Kidney epithelial cell (primary cell): ENCODE results near the gene PTGES2. TPM values are rescaled to one million over a fixed set of nuclear protein-coding genes. Genes with fewer than 3 reads are reported as not detected.

ENCODE experiments used
- DNase-seq: peaks from one replicate; pipeline ENCODE4 v3.0.0-alpha.2; 2010; ENCODE audit warnings: low read depth
- H3K27me3 ChIP-seq: 2 replicates; pipeline ENCODE4 v1.6.0; 2011; ENCODE audit warnings: low read length; ENCODE audit not compliant: control insufficient read depth, insufficient read depth
- H3K36me3 ChIP-seq: 2 replicates; pipeline ENCODE4 v1.5.1; 2011; ENCODE audit warnings: low read length; ENCODE audit not compliant: control insufficient read depth, insufficient read depth
- H3K4me3 ChIP-seq: 2 replicates; pipeline ENCODE4 v1.5.1; 2011; ENCODE audit warnings: low read depth, mild to moderate bottlenecking, control low read depth, low read length
- total RNA-seq: library from RNA; depleted of rRNA; stranded (reverse); fragments of >200 nt; gene quantifications from 2 replicates; pipeline ENCODE4 v1.2.3, GENCODE V29; 2015
- TF ChIP-seq, protein P1 (sequence below): IDR thresholded peaks from 2 replicates; pipeline ENCODE4 v1.5.1; 2011; ENCODE audit warnings: mild to moderate bottlenecking, moderate library complexity, low read length, control low read depth, inconsistent platforms; ENCODE audit not compliant: insufficient read depth, poor library complexity, severe bottlenecking

PTGES2 gene
- total RNA-seq, 1 donor from 2014 or later, result 81.2 TPM

- TF ChIP-seq, protein P1, sequence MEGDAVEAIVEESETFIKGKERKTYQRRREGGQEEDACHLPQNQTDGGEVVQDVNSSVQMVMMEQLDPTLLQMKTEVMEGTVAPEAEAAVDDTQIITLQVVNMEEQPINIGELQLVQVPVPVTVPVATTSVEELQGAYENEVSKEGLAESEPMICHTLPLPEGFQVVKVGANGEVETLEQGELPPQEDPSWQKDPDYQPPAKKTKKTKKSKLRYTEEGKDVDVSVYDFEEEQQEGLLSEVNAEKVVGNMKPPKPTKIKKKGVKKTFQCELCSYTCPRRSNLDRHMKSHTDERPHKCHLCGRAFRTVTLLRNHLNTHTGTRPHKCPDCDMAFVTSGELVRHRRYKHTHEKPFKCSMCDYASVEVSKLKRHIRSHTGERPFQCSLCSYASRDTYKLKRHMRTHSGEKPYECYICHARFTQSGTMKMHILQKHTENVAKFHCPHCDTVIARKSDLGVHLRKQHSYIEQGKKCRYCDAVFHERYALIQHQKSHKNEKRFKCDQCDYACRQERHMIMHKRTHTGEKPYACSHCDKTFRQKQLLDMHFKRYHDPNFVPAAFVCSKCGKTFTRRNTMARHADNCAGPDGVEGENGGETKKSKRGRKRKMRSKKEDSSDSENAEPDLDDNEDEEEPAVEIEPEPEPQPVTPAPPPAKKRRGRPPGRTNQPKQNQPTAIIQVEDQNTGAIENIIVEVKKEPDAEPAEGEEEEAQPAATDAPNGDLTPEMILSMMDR, result no peak
- no peak overlapping the region for H3K4me3 ChIP-seq
- peaks cover 10% of the 10 kb centered on the region for H3K36me3 ChIP-seq
- no peak for DNase-seq
- H3K27me3 ChIP-seq, result no peaks in the 10 kb centered on the region
Observed at GRCh38 chr9:128101231-128101661, 26.3 kb downstream of the PTGES2 start.

DNA sequence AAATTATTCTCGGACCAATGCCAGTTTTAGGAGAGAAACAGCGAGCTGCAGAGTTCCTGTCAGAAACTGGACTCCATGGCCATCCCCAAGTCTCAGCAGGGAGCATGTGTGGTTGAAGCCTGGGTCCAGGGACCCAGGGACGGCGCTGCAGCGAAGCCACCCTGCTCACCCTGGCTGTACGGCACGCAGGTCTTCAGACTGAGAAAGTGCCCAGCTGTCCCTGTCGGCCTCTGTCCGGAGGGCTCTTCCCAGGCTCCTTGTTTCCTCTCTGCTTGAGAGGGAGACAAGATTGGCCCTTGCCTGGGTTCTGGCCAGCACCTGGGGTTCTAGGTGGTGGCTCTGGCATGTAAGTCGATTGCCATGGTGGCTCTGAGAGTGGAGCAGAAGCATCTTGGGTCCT, 26.9 kb downstream of the PTGES2 start:
- no peaks in the 10 kb centered on the region for H3K27me3 ChIP-seq
- TF ChIP-seq, protein P1, result no peak
- H3K4me3 ChIP-seq, result no peak overlapping the region
- H3K36me3 ChIP-seq, result peaks cover 8% of the 10 kb centered on the region
- DNase-seq, result no peak

DNA sequence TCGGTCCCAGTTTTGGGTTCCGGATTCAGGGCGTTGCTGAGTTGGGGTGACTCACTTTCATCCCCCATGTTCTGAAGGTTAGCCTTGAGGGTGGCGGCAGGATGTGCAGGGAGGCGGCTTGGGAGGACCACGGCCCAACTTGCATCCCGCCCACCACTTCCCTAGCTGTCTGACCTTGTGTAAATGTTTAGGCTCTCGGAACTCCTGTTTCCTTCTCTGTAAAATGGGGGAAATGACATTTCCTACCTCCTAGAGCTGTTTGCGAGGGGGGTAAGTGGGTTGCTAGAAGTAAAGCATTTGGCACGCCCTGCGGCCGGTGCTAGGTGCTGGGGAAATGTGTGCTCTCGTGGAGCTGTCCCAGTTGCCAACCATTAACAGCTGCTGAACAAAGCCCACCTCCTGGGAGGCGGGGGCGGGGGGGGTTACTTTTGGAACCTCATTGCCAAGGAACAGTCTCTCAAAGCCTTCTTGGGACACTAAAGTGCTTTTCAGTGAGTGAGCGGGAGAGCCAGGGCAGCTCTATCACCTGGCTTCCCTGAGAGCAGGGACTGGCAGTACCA, 27.5 kb downstream of the PTGES2 start:
- TF ChIP-seq, protein P1, result no peak
- no peak for DNase-seq
- H3K36me3 ChIP-seq, result peaks cover 8% of the 10 kb centered on the region
- no peaks in the 10 kb centered on the region for H3K27me3 ChIP-seq
- H3K4me3 ChIP-seq, result no peak overlapping the region

DNA sequence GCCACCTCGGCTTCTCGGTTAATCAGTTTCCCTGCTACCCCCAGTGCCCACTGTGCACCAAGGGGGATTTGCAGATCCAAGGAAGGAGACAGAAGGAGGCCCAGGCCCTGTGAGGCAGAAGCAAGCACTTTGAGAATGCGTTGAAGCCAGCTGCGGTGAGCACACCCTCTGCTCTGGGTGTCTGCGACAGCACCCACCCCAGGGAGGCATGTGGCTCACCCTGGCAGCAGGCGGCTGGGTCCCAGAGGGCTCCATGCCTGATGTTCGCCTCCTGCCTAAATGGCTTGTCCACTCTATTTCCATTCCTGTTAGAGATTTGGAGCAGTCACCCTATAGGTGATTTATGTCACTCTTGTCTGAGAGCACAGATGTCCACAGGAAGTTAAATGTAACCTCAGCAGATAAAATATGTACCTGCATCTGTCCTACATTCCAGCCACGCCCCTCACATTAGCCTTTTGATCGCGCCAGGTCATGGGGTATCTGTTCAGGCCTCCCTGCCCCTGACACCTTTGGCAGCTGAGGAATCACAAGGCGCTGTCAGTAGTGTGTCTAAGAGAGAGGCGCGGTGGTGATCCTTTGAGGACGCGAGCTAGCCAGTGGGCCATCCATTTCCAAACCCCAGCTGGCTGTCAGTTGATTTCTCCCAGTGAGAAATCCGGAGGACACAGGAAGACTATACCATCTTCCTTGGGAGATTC, 28.1 kb downstream of the PTGES2 start:
- peak overlapping the region; percentile 50 for H3K4me3 ChIP-seq
- DNase-seq, result no peak
- peaks cover 8% of the 10 kb centered on the region for H3K36me3 ChIP-seq
- H3K27me3 ChIP-seq, result no peaks in the 10 kb centered on the region
- TF ChIP-seq, protein P1, result no peak

- H3K4me3 ChIP-seq, result peak overlapping the region; percentile 50
- TF ChIP-seq, protein P1, result no peak
- DNase-seq, result peak; percentile 97
- H3K27me3 ChIP-seq, result no peaks in the 10 kb centered on the region
- peaks cover 8% of the 10 kb centered on the region for H3K36me3 ChIP-seq
Observed at GRCh38 chr9:128098297-128099230, 29.0 kb downstream of the PTGES2 start.
